H1 (cell line): Measurements from ENCODE around the gene VWA3B. TPM values are rescaled to one million over a fixed set of nuclear protein-coding genes. Genes with fewer than 3 reads are reported as not detected.

Experiments used
- CTCF ChIA-PET: fragments of 300-600 bp; sonication (Branson Sonifier 250); formaldehyde crosslinking; loops from one replicate; lab custom pipeline; 2021; ENCODE audit not compliant: partially characterized antibody; lab: Charles Lee
- POLR2A ChIA-PET: fragments of 300-600 bp; sonication (Branson Sonifier 250); formaldehyde crosslinking; loops from one replicate; lab custom pipeline; 2021; ENCODE audit warnings: inconsistent platforms; ENCODE audit not compliant: partially characterized antibody; lab: Charles Lee
- DNase-seq, 2 experiments: peaks; one replicate each; pipeline versions ENCODE4 v3.0.0 to v3.0.0-alpha.2; 2010 to 2022; ENCODE audit warnings: low spot score in 2 of 2, low read depth in 1 of 2, mixed read lengths in 1 of 2
- FAIRE-seq: peaks from 2 replicates; lab custom pipeline; 2011; peaks lifted over from hg19 to GRCh38; lab: Jason Lieb, UNC
- H2AFZ ChIP-seq: 2 replicates; pipeline ENCODE4 v1.8.1; 2012; ENCODE audit warnings: low read length, inconsistent platforms
- H2AK5ac ChIP-seq: 2 replicates; pipeline ENCODE4 v1.6.1; 2013; ENCODE audit warnings: low read depth, low read length
- H2BK120ac ChIP-seq: replicated peaks from 2 replicates; pipeline ENCODE3; 2013; ENCODE audit warnings: low read depth, low read length, inconsistent platforms
- H2BK12ac ChIP-seq: 2 replicates; pipeline ENCODE4 v1.6.1; 2013; ENCODE audit warnings: low read depth, low read length
- H2BK15ac ChIP-seq: 2 replicates; pipeline ENCODE4 v1.6.1; 2013; ENCODE audit warnings: low read length
- H2BK20ac ChIP-seq: 2 replicates; pipeline ENCODE4 v1.6.1; 2013; ENCODE audit warnings: low read length
- H2BK5ac ChIP-seq: 2 replicates; pipeline ENCODE4 v1.6.1; 2013; ENCODE audit warnings: low read depth, low read length
- H3K14ac ChIP-seq: 2 replicates; pipeline ENCODE4 v1.6.1; 2013; ENCODE audit warnings: inconsistent platforms; ENCODE audit not compliant: insufficient read length
- H3K18ac ChIP-seq: 2 replicates; pipeline ENCODE4 v1.6.1; 2013; ENCODE audit warnings: low read length; ENCODE audit errors: extremely low read depth
- H3K23ac ChIP-seq: 2 replicates; pipeline ENCODE4 v1.6.1; 2013; ENCODE audit warnings: inconsistent platforms; ENCODE audit not compliant: insufficient read length
- H3K23me2 ChIP-seq: 2 replicates; pipeline ENCODE4 v1.6.1; 2013; ENCODE audit warnings: low read depth, low read length
- H3K27ac ChIP-seq: 2 replicates; pipeline ENCODE4 v1.6.1; 2011; ENCODE audit warnings: low read depth, low read length, inconsistent platforms
- H3K27me3 ChIP-seq, 4 experiments: replicated peaks in 1 of 4; 1 replicate in 1 of 4; 2 replicates in 3 of 4; pipeline versions ENCODE4 v1.6.1 to v1.8.1; 2011 to 2013; ENCODE audit warnings: low read length in 3 of 4, mild to moderate bottlenecking in 3 of 4, inconsistent platforms in 2 of 4, mixed read lengths in 2 of 4, moderate library complexity in 1 of 4; ENCODE audit not compliant: control insufficient read depth in 3 of 4, insufficient read depth in 3 of 4; ENCODE audit errors: extremely low read depth in 1 of 4
- H3K36me3 ChIP-seq, 4 experiments: 2 replicates each; pipeline versions ENCODE4 v1.6.1 to v1.8.1; 2011 to 2013; ENCODE audit warnings: mild to moderate bottlenecking in 4 of 4, low read length in 3 of 4, moderate library complexity in 2 of 4, control low read depth in 1 of 4, inconsistent platforms in 1 of 4; ENCODE audit not compliant: insufficient read depth in 4 of 4, control insufficient read depth in 2 of 4
- H3K4ac ChIP-seq: replicated peaks from 2 replicates; pipeline ENCODE3; 2013; ENCODE audit warnings: low read length, low read depth, mixed read lengths, inconsistent platforms; ENCODE audit not compliant: insufficient read length
- H3K4me1 ChIP-seq, 4 experiments: replicated peaks in 1 of 4; 1 replicate in 1 of 4; 2 replicates in 3 of 4; pipeline versions ENCODE4 v1.6.1 to v1.8.1; 2011 to 2013; ENCODE audit warnings: low read length in 3 of 4, inconsistent platforms in 2 of 4, mixed read lengths in 1 of 4; ENCODE audit not compliant: insufficient read depth in 4 of 4, control insufficient read depth in 3 of 4
- H3K4me2 ChIP-seq, 2 experiments: 2 replicates each; pipeline versions ENCODE4 v1.6.1 to v1.8.1; 2011 to 2013; ENCODE audit warnings: low read depth in 2 of 2, low read length in 2 of 2, control low read depth in 1 of 2, inconsistent platforms in 1 of 2, mild to moderate bottlenecking in 1 of 2; ENCODE audit not compliant: insufficient read depth in 1 of 2
- H3K4me3 ChIP-seq, 4 experiments: fragments of 200-600, 300-600 bp in 1 of 4; sonication (generic), shearing (Covaris generic), sonication (Bioruptor Twin) in 1 of 4; 2 replicates each; pipeline versions ENCODE4 v1.5.1 to v1.8.1; 2011 to 2016; ENCODE audit warnings: low read length in 4 of 4, low read depth in 3 of 4, control low read depth in 2 of 4, inconsistent platforms in 2 of 4, mild to moderate bottlenecking in 2 of 4, mixed read lengths in 1 of 4, moderate library complexity in 1 of 4; ENCODE audit not compliant: insufficient read depth in 2 of 4; ENCODE audit errors: extremely low read depth in 1 of 4
- H3K56ac ChIP-seq: replicated peaks from 2 replicates; pipeline ENCODE3; 2013; ENCODE audit warnings: low read depth, mild to moderate bottlenecking, mixed read lengths, low read length, inconsistent platforms; ENCODE audit not compliant: insufficient read length
- H3K79me1 ChIP-seq: 2 replicates; pipeline ENCODE4 v1.6.1; 2013; ENCODE audit warnings: low read depth, low read length, control low read depth
- H3K79me2 ChIP-seq, 2 experiments: 2 replicates each; pipeline versions ENCODE4 v1.6.1 to v1.8.1; 2012 to 2013; ENCODE audit warnings: low read length in 2 of 2, mild to moderate bottlenecking in 2 of 2, inconsistent platforms in 1 of 2; ENCODE audit not compliant: insufficient read depth in 2 of 2, control insufficient read depth in 1 of 2
- H3K9ac ChIP-seq, 4 experiments: replicated peaks in 1 of 4; 1 replicate in 1 of 4; 2 replicates in 3 of 4; pipeline versions ENCODE4 v1.6.1 to v1.8.1; 2011 to 2013; ENCODE audit warnings: low read depth in 3 of 4, low read length in 3 of 4, control low read depth in 2 of 4, mild to moderate bottlenecking in 2 of 4, moderate library complexity in 2 of 4, inconsistent platforms in 1 of 4; ENCODE audit errors: extremely low read depth in 1 of 4
- H3K9me3 ChIP-seq, 2 experiments: 2 replicates each; pipeline versions ENCODE4 v1.6.1 to v1.8.1; 2012 to 2013; ENCODE audit warnings: mild to moderate bottlenecking in 2 of 2, moderate library complexity in 2 of 2, control low read depth in 1 of 2, inconsistent platforms in 1 of 2, low read depth in 1 of 2, low read length in 1 of 2, mixed read lengths in 1 of 2; ENCODE audit not compliant: insufficient read depth in 2 of 2
- H4K20me1 ChIP-seq, 2 experiments: replicated peaks in 1 of 2; 2 replicates each; pipeline versions ENCODE3 to v1.8.1; 2011 to 2013; ENCODE audit warnings: inconsistent platforms in 2 of 2, low read length in 2 of 2, mild to moderate bottlenecking in 1 of 2; ENCODE audit not compliant: insufficient read depth in 2 of 2, control insufficient read depth in 1 of 2
- H4K5ac ChIP-seq: 2 replicates; pipeline ENCODE4 v1.6.1; 2013; ENCODE audit warnings: low read length, low read depth, mixed read lengths, inconsistent platforms; ENCODE audit not compliant: insufficient read length
- H4K8ac ChIP-seq: 2 replicates; pipeline ENCODE4 v1.8.0; 2013; ENCODE audit warnings: mild to moderate bottlenecking, moderate library complexity, low read length, inconsistent platforms; ENCODE audit not compliant: insufficient read depth; ENCODE audit errors: extremely low read depth
- H4K91ac ChIP-seq: replicated peaks from 2 replicates; pipeline ENCODE3; 2013; ENCODE audit warnings: low read length, mixed read lengths, inconsistent platforms; ENCODE audit not compliant: insufficient read length
- BACH1 ChIP-seq: IDR thresholded peaks from 2 replicates; pipeline ENCODE4 v1.6.1; 2012; ENCODE audit warnings: low read length, improper control_type of control experiment
- CEBPB ChIP-seq: IDR thresholded peaks from 2 replicates; pipeline ENCODE4 v1.6.1; 2012; ENCODE audit warnings: low read depth, low read length
- CHD2 ChIP-seq: IDR thresholded peaks from 2 replicates; pipeline ENCODE4 v1.6.1; 2012; ENCODE audit warnings: low read length, improper control_type of control experiment
- CTCF ChIP-seq, 3 experiments: IDR thresholded peaks; 1 replicate in 2 of 3; 2 replicates in 1 of 3; pipeline versions ENCODE4 v1.5.1 to v1.6.1; 2011; ENCODE audit warnings: low read length in 3 of 3, mild to moderate bottlenecking in 3 of 3, inconsistent platforms in 2 of 3, low read depth in 1 of 3, moderate library complexity in 1 of 3; ENCODE audit not compliant: insufficient read depth in 1 of 3; ENCODE audit errors: control extremely low read depth in 1 of 3
- HDAC6 ChIP-seq: IDR thresholded peaks from one replicate; pipeline ENCODE4 v1.7.1; 2012; ENCODE audit warnings: low read depth, mild to moderate bottlenecking, inconsistent platforms, low read length, moderate library complexity
- JUN ChIP-seq: IDR thresholded peaks from 2 replicates; pipeline ENCODE4 v1.6.1; 2011; ENCODE audit warnings: low read depth, mild to moderate bottlenecking, improper control_type of control experiment, low read length
- KDM5A ChIP-seq: fragments of 200-600 bp; IDR thresholded peaks from 2 replicates; pipeline ENCODE4 v1.7.1; 2012; ENCODE audit warnings: mild to moderate bottlenecking, low read length, inconsistent platforms, mixed read lengths
- POU5F1 ChIP-seq: IDR thresholded peaks from 2 replicates; pipeline ENCODE4 v1.6.1; 2011; ENCODE audit warnings: low read depth, mild to moderate bottlenecking, low read length, moderate library complexity
- SIN3A ChIP-seq, 2 experiments: IDR thresholded peaks in 1 of 2; conservative IDR thresholded peaks in 1 of 2; 2 replicates each; pipeline ENCODE4 v1.6.1; 2011 to 2012; ENCODE audit warnings: low read length in 2 of 2, improper control_type of control experiment in 1 of 2, low read depth in 1 of 2, mild to moderate bottlenecking in 1 of 2
- SIRT6 ChIP-seq: IDR thresholded peaks from one replicate; pipeline ENCODE4 v1.7.1; 2012; ENCODE audit warnings: low read length, inconsistent platforms
- SRF ChIP-seq: IDR thresholded peaks from 2 replicates; pipeline ENCODE4 v1.6.1; 2011; ENCODE audit warnings: mild to moderate bottlenecking, low read depth, low read length, moderate library complexity
- SUZ12 ChIP-seq: fragments of 200-600 bp; sonication (generic); IDR thresholded peaks from 2 replicates; pipeline ENCODE4 v1.6.1; 2012; ENCODE audit warnings: mild to moderate bottlenecking, inconsistent platforms, low read length, moderate library complexity, mixed read lengths
- TEAD4 ChIP-seq: IDR thresholded peaks from 2 replicates; pipeline ENCODE4 v1.6.1; 2012; ENCODE audit warnings: low read depth, low read length, inconsistent platforms, mixed read lengths
- WGBS, 2 experiments: shearing (Covaris generic) in 1 of 2; methylation state at CpG; one replicate each; pipeline versions ENCODE4 v1.1.6 to v1.1.7; 2013 to 2015; ENCODE audit warnings: low lambda C conversion rate in 2 of 2, mixed read lengths in 2 of 2, inconsistent platforms in 1 of 2, low coverage in 1 of 2, missing lambda C conversion rate in 1 of 2; ENCODE audit not compliant: insufficient replicate concordance in 2 of 2, insufficient coverage in 1 of 2, insufficient read length in 1 of 2; ENCODE audit errors: extremely low coverage in 1 of 2, missing lambda C conversion rate in 1 of 2; 5-methylcytosine and 5-hydroxymethylcytosine counted together
- polyA plus RNA-seq, 7 experiments: library from polyadenylated mRNA; depleted of rRNA in 3 of 7; stranded (reverse) in 5 of 7; unstranded in 2 of 7; fragments of >200 nt in 5 of 7; fragments of 200-250 nt in 2 of 7; gene quantifications; 1 replicate in 5 of 7; 2 replicates in 1 of 7; 4 replicates in 1 of 7; pipeline versions ENCODE4 v1.2.1 to v1.2.3, GENCODE V29; 2011 to 2013; ENCODE audit warnings: missing spikeins in 2 of 7, mixed read lengths in 2 of 7
- total RNA-seq: library from RNA; stranded (reverse); fragmentation: NEBNext Ultra II Directional; extraction: Animal tissue kit (Norgen Biotek cat#: 25700); gene quantifications from 2 replicates; pipeline ENCODE4 v1.2.1, GENCODE V29; 2021

VWA3B gene
- total and polyA plus RNA-seq, 2 of the 8 experiments (the other 6 are each of a cell fraction or from before 2014, with no cell fraction given) = not detected

- no peak overlapping the region for H3K23ac ChIP-seq
- H2BK120ac ChIP-seq = no peak overlapping the region
- CTCF ChIA-PET = interaction anchor here (1.6 kb wide), 1 partner anchor 349 kb away, joined by 7 read pairs; no protein-coding TSS in a partner anchor
- no peak overlapping the region for H2BK15ac ChIP-seq
- no peak overlapping the region for H2BK5ac ChIP-seq
- H4K5ac ChIP-seq = no peak overlapping the region
- H3K4me3 ChIP-seq = no peak overlapping the region
- no peaks in the 10 kb centered on the region for H3K79me2 ChIP-seq
- H4K20me1 ChIP-seq = no peaks in the 10 kb centered on the region
- POLR2A ChIA-PET = no interaction called here
- DNase-seq (no peak), FAIRE-seq (no peak)
- no peak overlapping the region for H3K56ac ChIP-seq
- H3K36me3 ChIP-seq = no peaks in the 10 kb centered on the region
- H3K4ac ChIP-seq = no peak overlapping the region
- H3K18ac ChIP-seq = no peak overlapping the region
- no peaks in the 10 kb centered on the region for H3K9me3 ChIP-seq
- no peak overlapping the region for H3K9ac ChIP-seq
- H3K4me1 ChIP-seq = no peaks in the 10 kb centered on the region
- no peak overlapping the region for H3K27ac ChIP-seq
- H3K27me3 ChIP-seq = no peaks in the 10 kb centered on the region
- no peak overlapping the region for H2BK12ac ChIP-seq
- no peaks in the 10 kb centered on the region for H3K23me2 ChIP-seq
- no peak overlapping the region for H3K14ac ChIP-seq
- H4K91ac ChIP-seq = no peak overlapping the region
- WGBS, 2 experiments = 87% methylated on average over 4 of the region's 4 CpGs; no CpG with 5 or more reads in 1 of the 2 experiments
- no peaks in the 10 kb centered on the region for H3K79me1 ChIP-seq
- no peak overlapping the region for H2AK5ac ChIP-seq
- H2AFZ ChIP-seq = no peak overlapping the region
- H2BK20ac ChIP-seq = no peak overlapping the region
- no peak overlapping the region for H4K8ac ChIP-seq
- H3K4me2 ChIP-seq = no peak overlapping the region
- TF ChIP-seq SIN3A (conservative IDR thresholded peaks at IDR 0.05 in 1 of 2, IDR thresholded peaks at IDR 0.05 in 1 of 2; ENCODE audit: low read depth in 1 of 2, low read length in 2 of 2) = no peak
- TF ChIP-seq SRF = no peak
- TF ChIP-seq HDAC6 = no peak
- no peak for TF ChIP-seq KDM5A
- TF ChIP-seq TEAD4 = no peak
- no peak for TF ChIP-seq JUN
- no peak for TF ChIP-seq SIRT6
- TF ChIP-seq SUZ12 = no peak
- no peak for TF ChIP-seq CEBPB
- TF ChIP-seq BACH1 = no peak
- no peak for TF ChIP-seq CHD2
- no peak for TF ChIP-seq CTCF (IDR thresholded peaks at IDR 0.05; ENCODE audit: control extremely low read depth in 1 of 3, insufficient read depth in 1 of 3, low read depth in 1 of 3, low read length in 3 of 3)
- no peak for TF ChIP-seq POU5F1
Observed at GRCh38 chr2:98155716-98156115, 68.7 kb downstream of the VWA3B start.
